ENCODE results near the gene CCDC167. TPM values are rescaled to one million over a fixed set of nuclear protein-coding genes. Genes with fewer than 3 reads are reported as not detected.
"Not testable (repeated sequence)": the region's sequence is repeated elsewhere in the genome, so short reads cannot be mapped to it uniquely, and the experiment has no call there.

The CCDC167 gene
- polyA plus RNA-seq, 1 donor from 2014 or later = 82.4 TPM

GRCh38 chr6:37511910-37512399, 12.3 kb upstream of the CCDC167 start:
- Mint-ChIP-seq H3K27me3 (peaks cover 3% of the 10 kb centered on the region), H3K9me3 (no peaks in the 10 kb centered on the region)

GRCh38 chr6:37511201-37511600, 11.5 kb upstream of the CCDC167 start:
- H3K4me1 Mint-ChIP-seq = peaks cover 5 to 24% (median 18%) of the 10 kb centered on the region in 3 donors
- no peak overlapping the region for H3K4me3 Mint-ChIP-seq
- H3K27me3 Mint-ChIP-seq = peaks cover 3% of the 10 kb centered on the region
- no peaks in the 10 kb centered on the region for H3K9me3 Mint-ChIP-seq
- no peak overlapping the region for H3K27ac Mint-ChIP-seq
- peaks cover 2% of the 10 kb centered on the region for H3K36me3 Mint-ChIP-seq

More at GRCh38 chr6:37511910-37512399, 12.3 kb upstream of the CCDC167 start:
- H3K36me3 Mint-ChIP-seq = peaks cover 2% of the 10 kb centered on the region
- H3K27ac Mint-ChIP-seq = peak overlapping the region in 1 of 3 donors; percentile 27
- H3K4me3 Mint-ChIP-seq = peak overlapping the region in 1 of 4 donors; percentile 5
- peaks cover 12 to 30% (median 24%) of the 10 kb centered on the region in 3 donors for H3K4me1 Mint-ChIP-seq

- H3K27me3 Mint-ChIP-seq = no peaks in the 10 kb centered on the region
- no peaks in the 10 kb centered on the region for H3K9me3 Mint-ChIP-seq
- H3K36me3 Mint-ChIP-seq = no peaks in the 10 kb centered on the region
- H3K27ac Mint-ChIP-seq = peak overlapping the region in 1 of 3 donors; percentile 48
- peaks cover 14 to 25% (median 25%) of the 10 kb centered on the region in 3 donors for H3K4me1 Mint-ChIP-seq
- no peak overlapping the region for H3K4me3 Mint-ChIP-seq
Measured at GRCh38 chr6:37507690-37508421, 8.2 kb upstream of the CCDC167 start.

GRCh38 chr6:37507077-37507476, 7.4 kb upstream of the CCDC167 start:
- Mint-ChIP-seq H3K4me1 (peaks cover 20 to 31% (median 31%) of the 10 kb centered on the region in 3 donors), H3K36me3 (no peaks in the 10 kb centered on the region), H3K4me3 (no peak overlapping the region), H3K27ac (peak overlapping the region in 1 of 3 donors; percentile 80), H3K27me3 (no peaks in the 10 kb centered on the region), H3K9me3 (no peaks in the 10 kb centered on the region)

DNA sequence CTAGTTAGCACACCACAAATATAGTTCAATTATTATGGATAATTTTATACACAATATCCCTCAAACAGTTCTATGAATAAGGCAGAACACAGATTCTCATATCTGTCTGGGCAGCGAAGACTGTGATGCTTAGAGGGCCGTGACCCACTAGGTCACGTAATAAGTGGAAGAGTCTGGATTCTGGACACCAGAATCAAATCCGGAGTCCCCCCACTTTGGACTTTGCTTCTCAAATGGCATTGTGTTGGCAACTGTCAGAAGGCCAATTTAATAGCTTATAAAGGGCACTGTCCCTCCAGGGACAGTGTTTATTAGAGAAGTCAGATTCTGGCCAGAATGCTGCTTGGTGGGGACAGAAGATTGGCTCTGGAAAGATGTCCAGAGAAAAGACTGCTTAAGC, 6.8 kb upstream of the CCDC167 start:
- no peaks in the 10 kb centered on the region for H3K9me3 Mint-ChIP-seq
- H3K36me3 Mint-ChIP-seq = no peaks in the 10 kb centered on the region
- no peak overlapping the region for H3K4me3 Mint-ChIP-seq
- no peaks in the 10 kb centered on the region for H3K27me3 Mint-ChIP-seq
- peak overlapping the region in 1 of 3 donors; percentile 80 for H3K27ac Mint-ChIP-seq
- H3K4me1 Mint-ChIP-seq = peaks cover 25 to 36% (median 36%) of the 10 kb centered on the region in 3 donors

GRCh38 chr6:37504024-37504423, 4.3 kb upstream of the CCDC167 start:
- H3K27me3 Mint-ChIP-seq = no peaks in the 10 kb centered on the region
- peaks cover 31 to 50% (median 45%) of the 10 kb centered on the region in 3 donors for H3K4me1 Mint-ChIP-seq
- H3K36me3 Mint-ChIP-seq = peaks cover 3% of the 10 kb centered on the region
- peak overlapping the region in 3 of 4 donors; percentile 65 to 87 (median 80) for H3K4me3 Mint-ChIP-seq
- H3K27ac Mint-ChIP-seq = peak overlapping the region; percentile 95 to 100 (median 98)
- H3K9me3 Mint-ChIP-seq = no peaks in the 10 kb centered on the region

- Mint-ChIP-seq H3K27me3 (no peaks in the 10 kb centered on the region), H3K4me1 (peaks cover 31 to 53% (median 49%) of the 10 kb centered on the region in 3 donors), H3K4me3 (peak overlapping the region; percentile 60 to 87 (median 78)), H3K27ac (peak overlapping the region; percentile 95 to 100 (median 98)), H3K36me3 (peaks cover 3% of the 10 kb centered on the region), H3K9me3 (no peaks in the 10 kb centered on the region)
Measured at GRCh38 chr6:37503309-37503965, 3.7 kb upstream of the CCDC167 start.

- H3K4me3 Mint-ChIP-seq = peak overlapping the region; percentile 60 to 87 (median 78)
- peaks cover 3% of the 10 kb centered on the region for H3K36me3 Mint-ChIP-seq
- peaks cover 31 to 55% (median 52%) of the 10 kb centered on the region in 3 donors for H3K4me1 Mint-ChIP-seq
- H3K27me3 Mint-ChIP-seq = no peaks in the 10 kb centered on the region
- peak overlapping the region; percentile 95 to 100 (median 98) for H3K27ac Mint-ChIP-seq
- H3K9me3 Mint-ChIP-seq = no peaks in the 10 kb centered on the region
Measured at GRCh38 chr6:37502703-37503291, 3.1 kb upstream of the CCDC167 start.

- Mint-ChIP-seq H3K4me3 (peak overlapping the region; percentile 59 to 87 (median 78)), H3K9me3 (no peaks in the 10 kb centered on the region), H3K27me3 (no peaks in the 10 kb centered on the region), H3K36me3 (peaks cover 4% of the 10 kb centered on the region), H3K4me1 (peaks cover 36 to 62% (median 57%) of the 10 kb centered on the region in 3 donors), H3K27ac (peak overlapping the region; percentile 95 to 100 (median 98))
Measured at GRCh38 chr6:37501632-37502491, 2.2 kb upstream of the CCDC167 start.

- Mint-ChIP-seq H3K4me1 (peaks cover 38 to 68% (median 57%) of the 10 kb centered on the region in 3 donors), H3K4me3 (peak overlapping the region in 1 of 4 donors; percentile 19), H3K27ac (peak overlapping the region in 1 of 3 donors; percentile 100)
- not testable (repeated sequence) for H3K36me3 Mint-ChIP-seq, H3K27me3 Mint-ChIP-seq, H3K9me3 Mint-ChIP-seq
Measured at GRCh38 chr6:37500904-37501303, 1.2 kb upstream of the CCDC167 start.

DNA sequence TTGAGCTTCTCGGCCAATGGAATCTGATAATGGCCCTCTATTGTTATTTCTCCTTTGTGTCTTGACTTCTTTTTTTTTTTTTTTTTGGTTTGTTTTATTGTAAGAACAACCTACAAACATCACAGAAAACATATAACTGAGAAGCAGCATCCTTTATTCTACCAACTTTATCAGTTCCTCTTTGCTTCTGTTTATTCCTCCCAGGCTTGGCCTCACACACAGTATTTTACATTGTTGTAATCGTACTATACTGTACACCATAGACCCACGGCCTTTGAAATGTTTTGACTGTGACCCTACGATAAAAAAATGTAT, 558 bp upstream of the CCDC167 start:
- Mint-ChIP-seq H3K36me3 (peaks cover 9% of the 10 kb centered on the region), H3K4me3 (peak overlapping the region; percentile 87 to 100 (median 98)), H3K27ac (peak overlapping the region; percentile 84 to 98 (median 97)), H3K27me3 (no peaks in the 10 kb centered on the region), H3K4me1 (peaks cover 38 to 70% (median 60%) of the 10 kb centered on the region in 3 donors), H3K9me3 (no peaks in the 10 kb centered on the region)

- peak overlapping the region; percentile 27 to 80 (median 67) for H3K27ac Mint-ChIP-seq
- H3K36me3 Mint-ChIP-seq = peaks cover 9% of the 10 kb centered on the region
- no peaks in the 10 kb centered on the region for H3K9me3 Mint-ChIP-seq
- H3K4me1 Mint-ChIP-seq = peaks cover 22 to 62% (median 43%) of the 10 kb centered on the region in 3 donors
- H3K27me3 Mint-ChIP-seq = no peaks in the 10 kb centered on the region
- H3K4me3 Mint-ChIP-seq = peak overlapping the region; percentile 76 to 100 (median 85)
Measured at GRCh38 chr6:37496951-37497885, 2.5 kb downstream of the CCDC167 start.

GRCh38 chr6:37495244-37495934, 4.3 kb downstream of the CCDC167 start:
- Mint-ChIP-seq H3K27ac (no peak overlapping the region), H3K4me3 (no peak overlapping the region), H3K9me3 (no peaks in the 10 kb centered on the region), H3K36me3 (peaks cover 9% of the 10 kb centered on the region), H3K27me3 (no peaks in the 10 kb centered on the region), H3K4me1 (peaks cover 20 to 64% (median 47%) of the 10 kb centered on the region in 3 donors)

Data from IgD-negative memory B cell (primary cell).